ENCODE measurements around the gene TAOK3. TPM values are rescaled to one million over a fixed set of nuclear protein-coding genes. Genes with fewer than 3 reads are reported as not detected.
A peak's percentile ranks its signal among the peaks of the same experiment; 100 is the strongest.

TAOK3 gene
- total and polyA plus RNA-seq, 4 donors = 6.7 to 28.6 (median 19.5) TPM

DNA sequence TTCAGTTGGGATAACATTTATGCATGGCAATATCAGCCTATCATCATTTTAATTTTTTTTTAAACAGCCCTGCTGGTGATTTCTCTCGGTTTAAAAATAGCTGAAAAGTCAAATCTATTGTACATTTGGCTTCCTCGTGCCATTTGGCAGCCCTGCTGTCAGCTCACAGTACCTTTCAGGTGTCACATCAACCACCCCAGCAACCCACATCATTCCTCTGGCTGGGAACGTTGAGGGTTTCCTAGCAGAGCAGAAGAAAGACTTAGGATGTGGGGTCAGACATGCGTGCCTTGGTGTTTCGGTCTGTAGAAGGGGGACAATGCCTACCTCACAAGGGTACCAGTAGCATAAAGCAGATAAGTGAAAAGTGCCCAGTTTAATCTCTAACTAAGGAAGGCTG lies 221.0 kb downstream of the TAOK3 start:
- TF ChIP-seq, protein P1, sequence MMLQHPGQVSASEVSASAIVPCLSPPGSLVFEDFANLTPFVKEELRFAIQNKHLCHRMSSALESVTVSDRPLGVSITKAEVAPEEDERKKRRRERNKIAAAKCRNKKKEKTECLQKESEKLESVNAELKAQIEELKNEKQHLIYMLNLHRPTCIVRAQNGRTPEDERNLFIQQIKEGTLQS (IDR thresholded peaks at IDR 0.05) = no peak
- TF ChIP-seq SP1 (IDR thresholded peaks at IDR 0.05) (no peak), NR2F2 (IDR thresholded peaks at IDR 0.05) (no peak)
- TF ChIP-seq, protein P2, sequence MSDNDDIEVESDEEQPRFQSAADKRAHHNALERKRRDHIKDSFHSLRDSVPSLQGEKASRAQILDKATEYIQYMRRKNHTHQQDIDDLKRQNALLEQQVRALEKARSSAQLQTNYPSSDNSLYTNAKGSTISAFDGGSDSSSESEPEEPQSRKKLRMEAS (IDR thresholded peaks at IDR 0.05) = no peak
- TF ChIP-seq, protein P3, sequence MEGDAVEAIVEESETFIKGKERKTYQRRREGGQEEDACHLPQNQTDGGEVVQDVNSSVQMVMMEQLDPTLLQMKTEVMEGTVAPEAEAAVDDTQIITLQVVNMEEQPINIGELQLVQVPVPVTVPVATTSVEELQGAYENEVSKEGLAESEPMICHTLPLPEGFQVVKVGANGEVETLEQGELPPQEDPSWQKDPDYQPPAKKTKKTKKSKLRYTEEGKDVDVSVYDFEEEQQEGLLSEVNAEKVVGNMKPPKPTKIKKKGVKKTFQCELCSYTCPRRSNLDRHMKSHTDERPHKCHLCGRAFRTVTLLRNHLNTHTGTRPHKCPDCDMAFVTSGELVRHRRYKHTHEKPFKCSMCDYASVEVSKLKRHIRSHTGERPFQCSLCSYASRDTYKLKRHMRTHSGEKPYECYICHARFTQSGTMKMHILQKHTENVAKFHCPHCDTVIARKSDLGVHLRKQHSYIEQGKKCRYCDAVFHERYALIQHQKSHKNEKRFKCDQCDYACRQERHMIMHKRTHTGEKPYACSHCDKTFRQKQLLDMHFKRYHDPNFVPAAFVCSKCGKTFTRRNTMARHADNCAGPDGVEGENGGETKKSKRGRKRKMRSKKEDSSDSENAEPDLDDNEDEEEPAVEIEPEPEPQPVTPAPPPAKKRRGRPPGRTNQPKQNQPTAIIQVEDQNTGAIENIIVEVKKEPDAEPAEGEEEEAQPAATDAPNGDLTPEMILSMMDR (IDR thresholded peaks at IDR 0.05; ENCODE audit: low read depth, low read length, missing input control) = no peak
- TF ChIP-seq, protein P4, sequence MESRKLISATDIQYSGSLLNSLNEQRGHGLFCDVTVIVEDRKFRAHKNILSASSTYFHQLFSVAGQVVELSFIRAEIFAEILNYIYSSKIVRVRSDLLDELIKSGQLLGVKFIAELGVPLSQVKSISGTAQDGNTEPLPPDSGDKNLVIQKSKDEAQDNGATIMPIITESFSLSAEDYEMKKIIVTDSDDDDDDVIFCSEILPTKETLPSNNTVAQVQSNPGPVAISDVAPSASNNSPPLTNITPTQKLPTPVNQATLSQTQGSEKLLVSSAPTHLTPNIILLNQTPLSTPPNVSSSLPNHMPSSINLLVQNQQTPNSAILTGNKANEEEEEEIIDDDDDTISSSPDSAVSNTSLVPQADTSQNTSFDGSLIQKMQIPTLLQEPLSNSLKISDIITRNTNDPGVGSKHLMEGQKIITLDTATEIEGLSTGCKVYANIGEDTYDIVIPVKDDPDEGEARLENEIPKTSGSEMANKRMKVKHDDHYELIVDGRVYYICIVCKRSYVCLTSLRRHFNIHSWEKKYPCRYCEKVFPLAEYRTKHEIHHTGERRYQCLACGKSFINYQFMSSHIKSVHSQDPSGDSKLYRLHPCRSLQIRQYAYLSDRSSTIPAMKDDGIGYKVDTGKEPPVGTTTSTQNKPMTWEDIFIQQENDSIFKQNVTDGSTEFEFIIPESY (IDR thresholded peaks at IDR 0.05) = no peak
- Histone ChIP-seq H3K36me3 (ENCODE audit: control insufficient read depth in 4 of 4, insufficient read depth in 3 of 4, low read depth in 1 of 4, low read length in 3 of 4) (peaks cover 3 to 21% (median 12%) of the 10 kb centered on the region in 4 donors), H3K27ac (ENCODE audit: low read depth in 1 of 2, low read length in 2 of 2) (no peak overlapping the region), H3K4me1 (ENCODE audit: control insufficient read depth in 4 of 4, insufficient read depth in 4 of 4, low read length in 3 of 4) (peaks cover 0 to 6% (median 0%) of the 10 kb centered on the region in 4 donors), H3K9ac (ENCODE audit: low read depth in 1 of 2, low read length in 2 of 2) (no peak overlapping the region), H3K27me3 (ENCODE audit: control insufficient read depth in 4 of 4, insufficient read depth in 4 of 4, low read length in 3 of 4) (no peaks in the 10 kb centered on the region), H3K9me3 (ENCODE audit: control insufficient read depth in 4 of 4, low read length in 3 of 4) (no peaks in the 10 kb centered on the region), H3K4me3 (ENCODE audit: low read depth in 1 of 3, low read length in 3 of 3) (no peak overlapping the region)
- no peak for DNase-seq (ENCODE audit: low spot score)
- WGBS = 83% methylated on average over 5 of the region's 5 CpGs

DNA sequence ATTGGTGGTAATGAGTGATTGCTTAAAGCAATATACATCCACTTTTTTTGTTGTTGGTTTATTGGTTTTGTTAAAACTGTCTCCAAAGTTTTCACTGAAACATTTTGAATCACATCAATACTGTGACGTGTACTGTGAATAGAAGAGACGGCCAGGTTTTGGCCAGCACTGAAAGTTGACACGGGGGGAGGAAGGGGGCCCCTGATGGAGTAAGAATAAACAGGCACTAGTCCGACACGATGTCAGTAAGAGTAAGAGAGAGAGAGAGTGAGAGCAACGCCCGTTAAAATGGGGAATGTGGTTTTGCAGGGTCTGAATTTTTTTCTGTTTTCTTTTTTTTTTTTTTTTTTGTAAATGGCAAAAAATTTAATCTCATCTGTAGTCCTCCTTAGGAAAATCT lies 222.1 kb downstream of the TAOK3 start:
- peak in 1 of 2 donors; percentile 16 for TF ChIP-seq RXRA (IDR thresholded peaks at IDR 0.05)
- TF ChIP-seq FOXA2 (IDR thresholded peaks at IDR 0.05) = no peak
- TF ChIP-seq HNF4A (conservative IDR thresholded peaks at IDR 0.05) = peak in 1 of 2 donors; percentile 18
- TF ChIP-seq, protein P5, sequence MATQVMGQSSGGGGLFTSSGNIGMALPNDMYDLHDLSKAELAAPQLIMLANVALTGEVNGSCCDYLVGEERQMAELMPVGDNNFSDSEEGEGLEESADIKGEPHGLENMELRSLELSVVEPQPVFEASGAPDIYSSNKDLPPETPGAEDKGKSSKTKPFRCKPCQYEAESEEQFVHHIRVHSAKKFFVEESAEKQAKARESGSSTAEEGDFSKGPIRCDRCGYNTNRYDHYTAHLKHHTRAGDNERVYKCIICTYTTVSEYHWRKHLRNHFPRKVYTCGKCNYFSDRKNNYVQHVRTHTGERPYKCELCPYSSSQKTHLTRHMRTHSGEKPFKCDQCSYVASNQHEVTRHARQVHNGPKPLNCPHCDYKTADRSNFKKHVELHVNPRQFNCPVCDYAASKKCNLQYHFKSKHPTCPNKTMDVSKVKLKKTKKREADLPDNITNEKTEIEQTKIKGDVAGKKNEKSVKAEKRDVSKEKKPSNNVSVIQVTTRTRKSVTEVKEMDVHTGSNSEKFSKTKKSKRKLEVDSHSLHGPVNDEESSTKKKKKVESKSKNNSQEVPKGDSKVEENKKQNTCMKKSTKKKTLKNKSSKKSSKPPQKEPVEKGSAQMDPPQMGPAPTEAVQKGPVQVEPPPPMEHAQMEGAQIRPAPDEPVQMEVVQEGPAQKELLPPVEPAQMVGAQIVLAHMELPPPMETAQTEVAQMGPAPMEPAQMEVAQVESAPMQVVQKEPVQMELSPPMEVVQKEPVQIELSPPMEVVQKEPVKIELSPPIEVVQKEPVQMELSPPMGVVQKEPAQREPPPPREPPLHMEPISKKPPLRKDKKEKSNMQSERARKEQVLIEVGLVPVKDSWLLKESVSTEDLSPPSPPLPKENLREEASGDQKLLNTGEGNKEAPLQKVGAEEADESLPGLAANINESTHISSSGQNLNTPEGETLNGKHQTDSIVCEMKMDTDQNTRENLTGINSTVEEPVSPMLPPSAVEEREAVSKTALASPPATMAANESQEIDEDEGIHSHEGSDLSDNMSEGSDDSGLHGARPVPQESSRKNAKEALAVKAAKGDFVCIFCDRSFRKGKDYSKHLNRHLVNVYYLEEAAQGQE (IDR thresholded peaks at IDR 0.05) = no peak
- no peak for TF ChIP-seq TAF1 (conservative IDR thresholded peaks at IDR 0.05)
- TF ChIP-seq YY1 (IDR thresholded peaks at IDR 0.05) = no peak
- no peak for TF ChIP-seq RAD21 (IDR thresholded peaks at IDR 0.05)
- no peak overlapping the region for H3K27ac ChIP-seq (ENCODE audit: low read depth in 1 of 2, low read length in 2 of 2)
- WGBS = 34% methylated on average over 7 of the region's 7 CpGs
- peaks cover 0 to 9% (median 1%) of the 10 kb centered on the region in 4 donors for H3K4me1 ChIP-seq (ENCODE audit: control insufficient read depth in 4 of 4, insufficient read depth in 4 of 4, low read length in 3 of 4)
- peaks cover 3 to 21% (median 15%) of the 10 kb centered on the region in 4 donors for H3K36me3 ChIP-seq (ENCODE audit: control insufficient read depth in 4 of 4, insufficient read depth in 3 of 4, low read depth in 1 of 4, low read length in 3 of 4)
- H3K27me3 ChIP-seq (ENCODE audit: control insufficient read depth in 4 of 4, insufficient read depth in 4 of 4, low read length in 3 of 4) = no peaks in the 10 kb centered on the region
- H3K9ac ChIP-seq (ENCODE audit: low read depth in 1 of 2, low read length in 2 of 2) = no peak overlapping the region
- H3K9me3 ChIP-seq (ENCODE audit: control insufficient read depth in 4 of 4, low read length in 3 of 4) = no peaks in the 10 kb centered on the region
- no peak overlapping the region for H3K4me3 ChIP-seq (ENCODE audit: low read depth in 1 of 3, low read length in 3 of 3)
- DNase-seq (ENCODE audit: low spot score) = no peak
